ENCODE measurements around the gene DNAH17.

The DNAH17 gene

DNA sequence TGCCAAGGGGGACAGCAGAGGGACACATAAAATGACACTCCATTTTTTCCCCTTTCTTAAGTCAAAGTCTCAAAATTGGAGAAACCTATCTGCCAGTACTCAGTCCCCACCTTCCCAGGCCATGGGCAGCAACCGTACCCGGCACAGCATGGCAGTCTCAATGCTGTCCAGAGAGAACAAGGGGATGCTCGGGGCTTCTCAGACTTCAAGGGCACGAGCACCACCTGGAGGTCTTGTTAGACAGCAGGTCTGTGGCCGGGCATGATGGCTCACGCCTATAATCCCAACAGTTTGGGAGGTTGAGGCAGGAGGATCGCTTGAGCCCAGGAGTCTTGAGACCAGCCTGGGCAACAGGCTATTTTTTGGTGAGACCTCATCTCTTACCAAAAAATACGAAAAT, 3.2 kb downstream of the DNAH17 start:
- no peak for DNase-seq

DNA sequence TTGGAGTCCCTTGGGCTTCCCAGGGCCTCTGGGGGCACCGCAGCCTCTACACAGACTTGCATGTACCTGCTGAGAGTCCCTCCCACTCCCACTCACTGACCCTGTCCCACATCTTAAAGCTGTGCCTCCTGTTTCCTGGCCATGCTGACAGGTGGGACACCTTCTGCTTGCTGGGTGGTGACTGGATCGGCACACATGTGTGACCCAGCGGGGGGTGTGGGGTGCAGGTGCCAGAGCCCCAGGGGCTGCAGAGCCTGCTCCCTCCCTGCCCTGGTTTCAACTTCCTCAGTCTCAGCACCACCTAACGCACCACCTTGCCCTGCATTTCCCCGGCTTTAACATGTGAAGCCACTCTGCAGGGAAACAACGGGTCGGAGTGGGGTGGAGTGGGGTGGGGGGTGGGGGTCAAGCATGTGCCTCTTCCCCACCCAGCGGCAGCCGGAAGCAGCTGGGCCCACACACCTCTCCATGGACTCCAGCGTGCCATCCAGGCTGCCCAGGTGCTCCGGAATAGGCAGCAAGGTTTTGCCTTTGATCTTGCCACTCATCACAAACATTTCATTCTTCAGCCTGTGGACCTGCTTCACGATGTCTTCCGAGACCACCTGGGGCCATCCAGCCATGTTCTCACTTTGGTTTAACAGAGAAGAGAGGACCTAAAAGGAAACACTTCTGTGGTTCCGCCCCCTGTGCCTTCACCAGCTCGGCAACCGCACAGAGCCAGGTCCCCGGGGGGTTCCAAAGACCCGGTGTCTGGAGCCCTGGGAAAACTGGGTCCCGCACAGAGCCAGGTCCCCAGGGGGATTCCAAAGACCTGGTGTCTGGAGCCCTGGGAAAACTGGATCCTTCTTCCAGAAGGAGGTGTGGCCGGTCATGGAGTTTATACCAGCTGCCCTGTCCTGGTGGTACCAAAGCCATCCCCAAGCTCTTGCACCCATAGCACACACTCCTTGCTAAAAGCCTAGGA, 4.7 kb downstream of the DNAH17 start:
- DNase-seq, result no peak

DNA sequence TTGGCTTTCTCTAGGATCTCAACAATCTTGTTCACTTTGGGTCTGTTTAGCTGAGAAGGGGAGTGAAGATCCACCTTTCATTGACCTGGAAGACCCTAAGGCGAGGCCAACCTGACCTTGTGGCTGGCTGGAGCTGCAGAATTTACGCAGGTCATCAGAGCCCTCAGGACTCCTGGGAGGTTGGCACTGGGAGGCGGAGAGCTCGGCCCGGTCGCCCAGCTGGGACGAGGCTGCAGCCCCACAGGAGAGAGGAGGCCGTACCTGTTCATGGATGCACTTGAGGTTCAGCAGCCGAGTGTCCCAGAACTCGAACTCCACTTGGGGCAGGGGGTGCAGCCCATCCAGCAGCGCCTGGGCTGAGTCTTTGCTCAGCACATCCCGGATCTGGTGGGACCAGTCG, 5.9 kb downstream of the DNAH17 start:
- no peak for DNase-seq

DNA sequence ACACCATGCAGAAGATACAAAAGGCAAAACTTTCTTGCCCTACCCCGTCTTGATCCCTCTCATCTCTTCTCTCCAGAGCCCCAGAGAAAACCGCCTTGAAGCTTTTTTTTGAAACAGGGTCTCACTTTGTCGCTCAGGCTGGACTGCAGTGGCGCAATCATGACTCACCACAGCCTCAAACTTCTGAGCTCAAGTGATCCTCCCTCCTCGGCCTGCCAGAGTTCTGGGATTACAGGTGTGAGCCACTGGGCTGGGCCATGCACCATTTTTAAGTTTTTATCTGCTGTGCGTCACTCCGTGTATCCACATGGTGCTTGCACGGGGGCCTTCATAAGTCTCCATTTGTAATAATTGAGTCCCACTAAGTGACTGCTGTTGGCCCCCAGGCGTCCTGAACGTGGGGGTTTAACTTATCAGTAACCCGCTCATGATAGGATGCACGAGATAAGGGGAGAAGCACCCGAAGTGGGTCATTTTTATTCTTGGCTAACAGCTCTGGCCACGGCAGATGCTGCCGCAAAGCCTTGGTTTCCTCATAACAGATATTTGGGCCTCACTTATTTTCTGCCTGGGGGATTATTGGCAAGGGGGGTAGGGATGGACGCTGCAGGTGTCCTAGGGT, 8.6 kb downstream of the DNAH17 start:
- DNase-seq, result no peak

DNA sequence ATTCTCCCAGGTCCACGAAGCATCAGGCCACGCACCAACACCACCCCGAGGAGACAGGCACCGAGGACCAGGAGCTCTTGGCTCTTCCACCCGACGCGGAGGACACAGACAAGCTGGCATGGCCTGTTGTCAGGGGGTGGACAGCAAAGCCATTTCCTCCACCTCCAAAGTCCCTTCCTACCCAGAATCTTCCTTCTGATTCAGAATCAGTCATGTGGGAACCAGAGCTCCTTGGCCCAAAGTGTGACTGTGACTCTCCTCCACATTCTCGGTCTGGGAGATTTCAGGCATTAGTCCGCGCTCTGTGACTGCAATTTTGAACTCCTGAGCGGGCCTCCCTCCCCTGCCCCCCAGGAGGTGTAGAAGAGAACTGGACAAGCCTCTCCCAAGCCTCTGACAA, 9.2 kb downstream of the DNAH17 start:
- no peak for DNase-seq

DNA sequence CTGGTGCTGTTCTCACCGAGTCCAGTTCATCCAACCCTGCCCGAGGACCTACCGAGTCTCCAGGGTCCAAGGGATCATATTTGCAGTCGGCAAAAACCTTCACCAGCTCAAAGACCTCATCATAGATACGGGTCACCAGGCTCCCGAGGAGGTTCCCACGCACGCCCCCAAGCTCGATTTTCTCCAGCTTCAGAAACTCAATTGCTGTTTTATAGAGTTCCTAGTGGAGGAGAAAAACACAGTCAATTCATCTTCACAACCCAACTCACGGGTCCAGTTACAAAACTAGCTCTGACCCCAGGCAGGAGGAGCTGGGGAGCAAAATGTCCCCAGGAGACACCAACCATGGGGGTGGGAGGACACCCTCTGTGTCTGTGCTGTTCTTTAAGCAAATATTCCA, 10.2 kb downstream of the DNAH17 start:
- no peak for DNase-seq

DNA sequence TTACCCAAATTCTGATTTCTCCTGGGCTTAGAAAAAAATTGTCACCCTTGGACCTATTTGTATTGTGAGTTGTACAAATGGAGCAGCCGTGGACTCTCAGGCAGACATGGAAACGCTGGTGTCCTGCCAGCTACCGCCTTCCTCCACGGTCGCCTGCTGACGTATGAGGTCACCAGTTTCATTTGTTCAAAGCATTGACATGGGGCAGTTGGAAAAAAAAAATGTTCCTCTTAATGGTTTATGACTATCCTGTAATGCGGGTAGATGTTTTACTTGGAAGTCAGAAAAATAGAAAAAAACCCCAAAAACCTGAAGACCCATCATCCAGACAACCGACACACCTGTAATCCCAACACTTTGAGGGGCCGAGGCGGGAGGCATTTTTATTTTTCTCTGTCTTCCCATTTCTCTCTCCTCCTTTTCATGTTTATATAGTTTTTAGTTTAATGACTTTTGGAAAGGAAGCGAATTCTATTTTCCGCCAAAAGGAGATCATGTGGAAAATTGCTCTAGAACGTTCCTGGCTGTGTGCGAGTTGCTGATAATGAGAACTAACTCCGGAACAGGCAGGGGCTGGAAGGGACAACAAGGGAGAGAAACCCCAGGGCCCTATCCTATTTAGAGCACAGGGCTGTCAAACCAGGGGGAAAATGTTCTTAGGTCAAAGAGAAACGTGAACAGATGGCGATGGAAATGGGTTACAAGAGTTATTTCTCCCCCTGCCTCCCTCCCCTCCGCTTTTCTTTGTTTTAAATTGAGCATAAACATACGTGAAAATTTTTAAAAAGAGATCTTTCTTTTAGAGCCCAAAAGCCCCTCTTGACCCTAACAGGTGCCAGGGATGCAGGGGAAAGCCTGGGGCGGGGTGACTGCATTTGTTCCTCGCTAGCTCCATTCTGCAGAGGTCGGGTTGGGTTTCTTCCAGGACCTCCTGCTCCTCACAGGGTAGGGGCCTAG, 13.7 kb downstream of the DNAH17 start:
- no peak for DNase-seq

DNA sequence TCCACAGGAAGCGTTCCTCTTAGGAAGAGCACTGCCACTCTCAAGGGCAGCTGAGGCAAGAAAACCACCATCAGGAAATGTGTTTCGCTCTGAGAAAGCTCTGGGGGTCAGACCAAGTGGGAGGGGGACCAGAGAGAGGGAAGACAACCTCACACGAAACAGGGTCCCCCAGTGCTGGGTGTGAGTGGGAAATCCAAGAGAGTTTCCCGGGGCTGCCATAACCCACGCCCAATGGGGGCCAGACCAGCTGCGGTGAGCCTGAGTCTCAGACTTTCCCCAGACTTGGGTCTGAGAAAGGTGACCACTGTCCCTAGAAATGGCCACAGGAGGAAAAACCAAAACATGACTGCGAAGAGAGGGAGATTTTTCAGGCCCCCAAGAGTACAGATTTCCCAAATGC, 14.5 kb downstream of the DNAH17 start:
- DNase-seq, result no peak

DNA sequence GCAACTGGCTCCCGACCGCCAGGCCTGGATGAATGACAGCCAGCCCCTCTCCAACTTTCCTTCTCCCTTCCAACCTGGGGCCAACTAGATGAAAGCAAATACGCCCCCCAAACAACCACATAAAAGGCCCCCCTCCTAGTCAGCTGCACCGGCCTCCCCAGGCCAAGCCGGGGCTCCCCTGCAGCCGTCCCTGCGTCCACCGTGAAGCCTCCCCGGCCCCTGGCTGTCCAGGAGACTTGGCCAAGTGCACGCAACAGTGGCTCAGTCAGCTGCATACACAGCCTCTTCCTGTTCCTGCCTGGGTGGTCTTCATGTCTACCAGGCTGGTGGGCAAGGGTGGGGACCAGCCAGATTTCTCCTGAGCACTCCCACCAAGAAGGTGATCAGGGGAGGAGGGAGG, 16.0 kb downstream of the DNAH17 start:
- DNase-seq, result no peak

DNA sequence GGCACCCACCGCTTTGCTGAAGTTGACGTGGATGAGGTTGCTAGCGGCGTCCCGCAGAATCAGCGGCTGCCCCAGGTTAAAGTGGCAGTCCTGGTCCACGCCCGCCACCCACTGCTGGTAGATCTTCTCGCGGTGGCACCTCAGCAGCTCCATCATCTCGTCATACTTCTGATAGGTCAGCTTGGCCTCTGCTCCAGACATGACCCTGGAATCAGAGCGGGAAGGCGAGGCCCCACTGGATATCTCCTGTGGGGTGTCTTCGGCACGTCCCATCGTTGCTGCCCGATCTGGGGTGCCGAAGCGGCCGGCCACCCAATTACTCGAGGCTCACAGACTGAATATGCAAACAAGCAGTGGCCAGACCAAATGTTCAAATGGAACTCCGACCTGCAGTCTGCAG, 16.5 kb downstream of the DNAH17 start:
- no peak for DNase-seq

DNA sequence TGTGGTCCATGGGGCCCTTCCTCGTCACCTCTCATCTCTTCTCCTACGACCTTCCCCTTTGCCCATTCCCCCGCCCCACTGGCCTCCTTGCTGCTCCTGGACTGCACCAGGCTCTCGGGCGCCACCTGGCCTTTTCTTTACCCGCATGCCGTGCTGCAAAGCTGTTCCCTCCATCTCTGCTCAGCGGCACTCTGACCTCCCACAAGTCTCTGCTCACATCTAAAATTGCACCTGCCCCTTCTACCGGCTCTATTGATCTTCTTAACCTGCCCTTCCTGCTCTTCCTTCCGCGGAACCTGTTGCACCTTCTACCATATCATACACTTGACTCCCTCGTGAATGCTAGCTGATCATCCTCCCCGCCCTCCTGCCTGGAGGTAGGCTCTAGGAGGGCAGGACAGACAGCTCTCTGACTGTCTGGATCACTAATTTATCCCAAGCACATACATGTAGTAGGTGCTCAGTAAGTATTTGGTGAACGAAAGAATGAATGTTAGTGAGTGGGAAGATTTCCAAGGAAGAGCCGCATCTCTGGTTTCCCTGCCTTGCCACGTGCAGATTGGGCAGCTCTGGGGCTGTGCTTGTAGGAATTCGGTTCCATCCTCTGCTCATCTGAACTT, 17.3 kb downstream of the DNAH17 start:
- DNase-seq, result peak; percentile 47

DNA sequence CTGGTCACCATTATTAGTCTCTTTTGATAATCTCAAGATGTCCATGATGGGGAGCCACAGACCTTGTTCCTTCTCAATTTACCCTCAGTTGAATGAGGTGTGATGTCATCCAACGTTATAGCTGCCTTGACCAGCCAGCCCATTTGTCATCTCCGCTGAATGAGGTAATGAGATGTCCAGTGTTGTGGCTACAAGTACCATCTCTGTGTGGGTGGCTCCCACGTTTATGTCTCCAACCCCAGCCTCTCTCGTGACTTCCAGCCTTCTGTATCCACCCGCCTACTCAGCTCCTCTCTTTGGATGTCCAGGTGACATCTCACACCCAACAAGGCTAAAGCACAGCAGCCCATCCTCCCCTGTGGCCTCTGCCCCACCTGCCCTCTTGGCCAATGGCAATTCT, 18.2 kb downstream of the DNAH17 start:
- DNase-seq, result no peak

DNA sequence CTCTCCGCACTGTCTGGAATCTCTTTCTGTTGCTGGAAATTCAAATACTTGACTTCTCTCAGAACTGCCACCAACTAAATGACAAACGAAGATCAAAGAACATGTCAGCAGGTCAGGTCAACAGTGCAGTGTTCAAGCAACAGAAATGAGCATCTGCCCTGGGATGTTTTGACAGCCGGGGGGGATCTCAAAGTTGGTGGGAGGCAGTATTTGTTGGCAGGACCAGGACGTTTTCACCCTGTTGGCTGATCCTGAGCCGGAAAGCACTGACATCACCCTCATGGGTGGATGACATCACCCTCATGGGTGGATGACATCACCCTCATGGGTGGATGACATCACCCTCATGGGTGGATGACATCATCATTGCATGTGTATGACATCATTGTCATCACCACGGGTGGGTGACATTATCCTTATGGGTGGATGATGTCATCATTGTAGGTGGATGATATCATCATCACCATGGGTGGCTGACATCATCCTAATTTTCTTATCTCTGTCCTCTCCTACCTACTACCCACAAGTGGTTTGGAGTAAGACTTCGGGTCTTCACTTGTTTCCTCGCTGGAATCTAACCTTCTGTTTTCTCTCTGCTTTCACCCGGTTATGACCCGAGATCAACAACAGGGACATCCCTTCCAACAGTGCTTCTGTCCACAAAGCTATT, 18.9 kb downstream of the DNAH17 start:
- DNase-seq, result no peak

DNA sequence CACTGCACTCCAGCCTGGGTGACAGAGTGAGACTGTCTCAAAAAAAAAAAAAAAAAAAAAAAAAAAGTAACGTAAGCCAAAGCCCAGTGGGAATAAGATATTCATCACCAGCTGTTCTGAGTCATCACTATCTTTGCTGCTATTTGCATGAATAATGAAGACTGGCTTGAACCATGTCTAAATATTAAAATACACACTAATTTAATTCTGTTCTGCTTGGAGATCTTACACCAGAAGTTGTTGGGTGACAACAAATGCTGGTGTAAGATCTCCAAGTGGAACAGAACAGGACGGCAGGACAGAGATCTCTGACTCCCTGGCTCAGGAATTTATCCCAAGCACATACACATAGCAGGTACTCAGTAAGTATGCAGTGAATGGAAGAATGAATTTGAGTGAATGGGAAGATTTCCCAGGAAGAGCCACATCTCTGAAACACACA, 19.6 kb downstream of the DNAH17 start:
- DNase-seq, result no peak

DNA sequence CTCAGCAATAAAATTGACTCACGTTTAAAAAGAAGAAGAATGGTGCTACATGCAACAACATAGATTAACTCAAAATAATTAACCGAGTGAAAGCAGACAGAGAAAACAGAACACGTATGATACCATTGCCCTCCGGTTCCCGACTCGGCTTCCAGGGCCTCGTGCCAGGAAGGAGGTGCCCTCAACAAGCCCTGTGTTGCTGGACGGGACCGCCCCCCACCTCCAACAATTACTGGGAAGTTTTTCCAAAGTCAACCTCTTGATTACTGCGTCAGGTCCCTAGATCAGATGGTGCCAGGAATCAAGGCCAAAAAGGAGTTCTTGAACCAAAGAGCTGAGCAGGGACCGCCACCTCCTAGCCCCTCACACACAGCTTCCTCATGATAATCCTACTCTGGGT, 20.4 kb downstream of the DNAH17 start:
- no peak for DNase-seq

DNA sequence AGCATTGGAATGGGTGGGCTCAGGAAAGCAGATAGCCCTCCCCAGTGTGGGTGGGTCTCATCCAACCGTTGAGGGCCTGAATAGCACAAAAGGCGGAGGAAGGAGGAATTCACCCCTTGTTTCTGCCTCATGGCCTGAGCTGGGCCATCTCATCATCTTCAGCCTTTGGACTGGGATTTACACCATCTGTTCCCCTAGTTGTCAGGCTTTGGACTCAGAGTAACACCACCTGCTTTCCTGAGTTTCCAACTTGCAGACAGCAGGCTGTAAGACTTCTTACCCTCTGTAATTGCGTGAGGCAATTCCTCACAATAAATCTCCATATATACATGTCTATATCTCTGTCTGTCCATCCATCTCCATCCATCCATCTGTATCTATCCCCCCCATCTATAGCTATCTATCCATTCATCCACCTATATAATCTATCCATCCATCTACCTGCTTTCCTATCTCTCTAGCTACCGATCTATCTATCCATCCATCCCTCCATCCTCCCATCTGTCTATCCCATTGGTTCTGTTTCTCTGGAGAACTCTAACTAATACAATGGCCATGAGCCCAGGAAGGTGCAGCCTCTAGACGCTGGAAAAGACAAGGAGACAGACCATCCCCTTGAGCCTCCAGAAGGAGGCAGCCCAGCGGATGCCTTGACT, 21.3 kb downstream of the DNAH17 start:
- DNase-seq, result no peak

DNA sequence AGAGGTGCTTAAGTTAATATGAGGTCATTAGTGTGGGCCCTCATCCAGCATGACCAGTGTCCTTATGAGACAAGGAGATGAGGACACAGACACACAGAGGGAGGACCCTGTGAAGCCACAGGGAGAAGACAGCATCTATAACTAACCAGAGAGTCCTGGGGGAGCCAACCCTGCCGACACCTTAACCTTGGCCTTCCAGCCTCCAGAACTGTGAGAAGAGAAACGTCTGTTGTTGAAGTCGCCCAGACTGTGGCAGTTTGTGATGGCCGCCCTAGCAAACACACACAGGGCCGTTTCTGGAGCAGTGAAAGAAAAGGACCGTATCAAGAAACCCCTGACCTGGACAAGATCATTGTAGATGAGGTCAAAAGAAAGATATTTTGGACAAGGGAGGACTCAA, 26.7 kb downstream of the DNAH17 start:
- no peak for DNase-seq

DNA sequence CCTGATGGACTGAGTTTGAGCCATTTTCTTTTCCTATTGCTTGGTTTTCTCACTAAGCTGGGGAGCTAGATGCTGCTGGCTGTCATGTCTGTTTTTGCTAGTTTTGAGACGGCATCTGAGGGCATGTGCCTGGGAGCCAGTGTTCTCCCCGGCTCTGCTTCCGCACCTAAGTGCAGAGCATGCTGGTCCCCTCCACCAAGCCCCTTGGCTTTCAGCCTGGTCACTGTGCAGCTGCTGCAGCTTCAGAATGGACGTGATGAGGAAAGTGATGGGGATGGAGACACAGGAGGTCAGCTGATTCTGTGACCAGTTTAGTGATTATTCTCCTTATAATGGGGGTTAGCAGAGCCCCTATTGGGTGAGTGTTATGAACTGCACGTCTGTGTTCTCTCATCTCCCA, 28.5 kb downstream of the DNAH17 start:
- DNase-seq, result no peak

DNA sequence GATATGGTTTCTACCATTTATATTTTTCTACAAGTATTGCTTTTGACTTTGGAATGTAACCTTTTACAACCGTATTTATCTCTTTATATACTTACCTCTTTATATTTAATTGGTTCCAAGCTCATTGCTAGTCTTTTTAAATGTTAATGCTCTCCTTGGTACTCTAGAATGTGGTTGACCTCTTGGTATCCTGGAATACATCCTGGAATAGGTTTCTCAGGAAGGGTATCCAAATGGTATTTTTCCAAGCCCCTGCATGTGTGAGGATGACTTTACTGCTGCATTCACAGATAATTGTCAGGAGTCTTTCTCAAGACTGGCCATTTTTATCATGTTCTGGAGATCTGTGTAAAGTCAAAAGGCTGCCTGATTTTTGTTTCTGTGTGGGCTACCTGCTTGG, 30.2 kb downstream of the DNAH17 start:
- no peak for DNase-seq

DNA sequence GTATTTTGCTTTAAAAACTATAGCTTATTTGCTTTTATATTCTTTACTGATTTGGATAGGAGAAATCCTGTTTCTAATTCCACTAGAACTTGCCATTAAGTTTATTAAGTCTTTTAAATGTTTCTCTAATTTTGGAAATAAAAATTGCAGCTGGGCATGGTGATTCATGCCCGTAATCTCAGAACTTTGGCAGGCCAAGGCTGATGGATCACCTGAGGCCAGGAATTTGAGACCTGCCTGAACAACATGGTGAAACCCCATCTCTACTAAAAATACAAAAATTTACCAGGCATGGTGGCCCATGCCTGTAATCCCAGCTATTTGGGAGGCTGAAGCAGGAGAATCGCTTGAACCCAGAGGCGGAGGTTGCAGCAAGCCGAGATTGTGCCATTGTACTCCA, 30.7 kb downstream of the DNAH17 start:
- no peak for DNase-seq

DNA sequence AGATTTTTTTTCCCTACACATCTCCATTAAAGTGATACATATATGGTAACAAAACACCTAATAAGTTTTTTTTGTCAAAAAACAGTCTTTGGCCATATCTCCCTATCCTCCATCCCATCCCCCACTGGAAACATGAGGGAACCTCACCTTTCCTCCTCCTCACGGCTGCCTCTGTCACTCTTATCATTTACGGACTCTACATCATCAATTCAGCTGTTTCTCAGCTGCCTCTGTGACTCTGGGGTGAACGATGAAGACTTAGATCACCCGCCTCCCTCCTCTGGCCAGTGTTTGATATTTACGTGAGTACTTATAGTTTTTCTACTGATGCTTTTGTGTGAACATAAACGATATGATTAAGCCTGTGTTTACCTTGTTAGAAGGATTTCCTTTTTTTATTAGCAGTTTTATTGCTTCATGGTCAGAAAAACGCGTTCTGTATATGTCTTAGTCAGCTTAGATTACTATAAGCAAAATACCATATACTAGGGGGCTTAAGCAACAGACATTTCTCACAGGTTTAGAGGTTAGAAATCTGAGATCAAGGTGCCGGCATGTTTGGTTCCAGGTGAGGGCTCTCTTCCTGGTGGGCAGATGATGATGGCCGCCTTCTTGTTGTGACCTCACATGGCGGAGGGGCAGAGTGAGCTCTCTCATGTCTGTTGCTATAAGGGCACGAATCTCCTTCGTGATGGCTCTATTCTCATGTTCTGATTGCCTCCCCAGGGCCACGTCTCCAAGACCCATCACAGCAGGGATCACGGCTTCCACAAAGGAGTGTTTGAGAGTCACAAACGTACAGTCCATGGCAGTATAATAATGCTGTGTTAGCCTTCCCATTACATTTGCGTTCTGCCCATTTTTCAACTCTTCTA, 32.1 kb downstream of the DNAH17 start:
- DNase-seq, result no peak
